Lower leg skin (tissue), 4 donors: Measurements from ENCODE around the gene KICS2. TPM values are rescaled to one million over a fixed set of nuclear protein-coding genes. Genes with fewer than 3 reads are reported as not detected.

Experiments
- DNase-seq, 2 donors: peaks; one replicate each; pipeline ENCODE4 v3.0.0-alpha.2; 2019; ENCODE audit warnings: low spot score in 2 of 2
- H3K4me3 ChIP-seq: fragments of 200-600 bp; sonication (generic); 2 replicates; pipeline ENCODE4 v1.5.1; 2017; ENCODE audit warnings: mild to moderate bottlenecking, low read depth; ENCODE audit not compliant: poor library complexity, severe bottlenecking
- POLR2A ChIP-seq, 2 donors: fragments of 450-650 bp; IDR thresholded peaks; one replicate each; pipeline ENCODE4 v1.6.1; 2016 to 2017; ENCODE audit warnings: antibody characterized with exemption in 2 of 2, mild to moderate bottlenecking in 1 of 2, moderate library complexity in 1 of 2
- WGBS, 2 donors: methylation state at CpG; one replicate each; pipeline ENCODE4 v1.1.5; 2018; 5-methylcytosine and 5-hydroxymethylcytosine counted together
- intact Hi-C: fragments of 100-400 bp; cut with DNase I; formaldehyde crosslinking; loops from one replicate; pipeline ENCODE4 v1.15.0; 2023; ENCODE audit warnings: low total_unique reads
- total RNA-seq, 4 donors: library from RNA; depleted of rRNA; stranded (reverse); fragments of >200 nt; gene quantifications; one replicate each; pipeline ENCODE4 v1.1.0, GENCODE V29; 2016
- TF ChIP-seq, protein P1 (sequence below), 3 donors: fragments of 450-650 bp; IDR thresholded peaks; one replicate each; pipeline ENCODE4 v1.5.1; 2016; ENCODE audit warnings: antibody characterized with exemption in 3 of 3, mild to moderate bottlenecking in 3 of 3, moderate library complexity in 2 of 3

Gene KICS2
- total RNA-seq, 4 donors from 2014 or later, result 10.1 to 24.6 (median 16.4) TPM

DNA sequence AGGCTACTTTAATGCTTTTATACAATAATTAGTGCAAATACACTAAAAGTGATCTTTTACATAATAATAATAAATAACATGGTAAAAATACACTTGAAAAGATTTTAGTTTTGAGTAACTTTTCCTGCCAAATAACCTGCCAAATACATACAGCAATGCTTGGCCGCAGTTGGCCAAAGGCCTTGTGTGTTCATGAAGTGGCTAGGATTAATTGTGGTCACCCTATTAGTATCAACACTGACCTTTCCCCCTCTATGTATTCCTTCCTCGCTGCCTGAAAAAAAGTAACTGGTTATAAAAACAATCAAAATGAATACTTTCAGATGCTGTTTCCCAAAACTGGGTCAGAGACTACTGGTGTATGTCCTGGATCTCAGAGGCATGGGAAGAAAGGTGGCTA lies 34.3 kb downstream of the KICS2 start:
- TF ChIP-seq POLR2A (IDR thresholded peaks at IDR 0.05), result no peak
- TF ChIP-seq, protein P1, sequence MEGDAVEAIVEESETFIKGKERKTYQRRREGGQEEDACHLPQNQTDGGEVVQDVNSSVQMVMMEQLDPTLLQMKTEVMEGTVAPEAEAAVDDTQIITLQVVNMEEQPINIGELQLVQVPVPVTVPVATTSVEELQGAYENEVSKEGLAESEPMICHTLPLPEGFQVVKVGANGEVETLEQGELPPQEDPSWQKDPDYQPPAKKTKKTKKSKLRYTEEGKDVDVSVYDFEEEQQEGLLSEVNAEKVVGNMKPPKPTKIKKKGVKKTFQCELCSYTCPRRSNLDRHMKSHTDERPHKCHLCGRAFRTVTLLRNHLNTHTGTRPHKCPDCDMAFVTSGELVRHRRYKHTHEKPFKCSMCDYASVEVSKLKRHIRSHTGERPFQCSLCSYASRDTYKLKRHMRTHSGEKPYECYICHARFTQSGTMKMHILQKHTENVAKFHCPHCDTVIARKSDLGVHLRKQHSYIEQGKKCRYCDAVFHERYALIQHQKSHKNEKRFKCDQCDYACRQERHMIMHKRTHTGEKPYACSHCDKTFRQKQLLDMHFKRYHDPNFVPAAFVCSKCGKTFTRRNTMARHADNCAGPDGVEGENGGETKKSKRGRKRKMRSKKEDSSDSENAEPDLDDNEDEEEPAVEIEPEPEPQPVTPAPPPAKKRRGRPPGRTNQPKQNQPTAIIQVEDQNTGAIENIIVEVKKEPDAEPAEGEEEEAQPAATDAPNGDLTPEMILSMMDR (IDR thresholded peaks at IDR 0.05), result no peak
- WGBS, 2 donors, result 83 to 94% methylated on average over 2 of the region's 2 CpGs
- H3K4me3 ChIP-seq, result no peak overlapping the region
- intact Hi-C loops, result no loop called here
- DNase-seq, result no peak

DNA sequence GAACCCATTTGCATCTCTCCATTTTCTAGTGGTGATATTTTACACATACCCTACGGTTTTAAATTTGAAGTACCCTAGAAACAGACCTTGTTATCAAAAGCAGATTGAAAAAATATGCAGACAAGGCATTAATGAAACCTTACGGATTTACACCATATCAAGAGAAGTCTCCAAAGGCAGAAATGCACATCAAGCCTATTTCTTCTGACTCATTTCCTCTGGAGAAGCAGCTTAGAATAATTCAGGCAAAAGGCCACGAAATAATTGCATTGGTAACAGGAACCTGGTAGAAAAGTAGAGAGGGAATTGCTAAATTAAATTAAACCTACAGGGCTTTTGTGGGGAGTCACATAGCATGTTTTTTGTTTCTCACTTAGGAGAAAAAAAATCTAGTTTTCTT lies 34.7 kb downstream of the KICS2 start:
- no peak overlapping the region for H3K4me3 ChIP-seq
- WGBS, 2 donors, result 54 to 59% methylated on average over 3 of the region's 3 CpGs
- intact Hi-C loops, result no loop called here
- TF ChIP-seq, protein P1 (IDR thresholded peaks at IDR 0.05), result no peak
- TF ChIP-seq POLR2A (IDR thresholded peaks at IDR 0.05), result no peak
- no peak for DNase-seq

DNA sequence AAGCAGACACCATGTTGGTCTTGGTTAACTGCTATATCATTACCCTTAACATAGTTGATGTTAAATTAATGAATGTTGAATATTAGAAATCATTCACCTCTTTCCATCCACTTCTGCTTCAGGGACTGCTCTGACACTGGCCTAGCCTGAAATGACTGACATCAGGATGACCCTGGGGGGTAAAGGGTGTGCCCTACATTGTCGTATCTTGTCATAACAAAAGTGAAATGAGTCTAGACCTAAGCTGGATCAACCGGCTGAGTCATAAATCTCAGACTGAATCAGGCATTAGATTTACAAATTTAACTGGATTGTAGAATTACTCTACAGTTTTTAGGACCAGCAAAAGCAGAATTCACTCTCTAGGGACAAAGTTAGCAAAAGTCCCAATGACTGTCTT lies 35.3 kb downstream of the KICS2 start:
- no peak for DNase-seq
- 47 to 52% methylated on average over 2 of the region's 2 CpGs for WGBS, 2 donors
- no peak overlapping the region for H3K4me3 ChIP-seq
- intact Hi-C loops, result no loop called here
- no peak for TF ChIP-seq POLR2A (IDR thresholded peaks at IDR 0.05)
- TF ChIP-seq, protein P1 (IDR thresholded peaks at IDR 0.05), result no peak

DNA sequence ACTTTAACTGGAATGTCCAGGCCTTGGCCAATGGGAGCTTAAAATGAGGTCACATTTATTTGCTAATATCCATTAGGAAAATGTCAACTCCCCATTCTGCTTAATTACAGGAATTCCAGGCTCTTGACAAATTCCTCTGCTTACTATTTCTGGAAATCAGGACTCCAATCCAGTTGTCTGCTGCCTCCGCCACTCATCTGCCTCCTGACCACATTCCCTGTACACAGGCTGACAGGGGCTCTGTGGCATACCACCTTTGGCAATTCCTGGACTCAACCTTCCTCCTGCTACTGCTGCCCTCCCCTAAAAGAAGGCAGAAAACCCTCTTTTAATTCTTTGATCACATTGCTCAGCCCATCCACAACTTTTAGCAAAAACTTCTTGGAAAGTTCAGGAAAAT lies 37.9 kb downstream of the KICS2 start:
- intact Hi-C loops, result loop anchor here (5.0 kb wide), 1 partner anchor 342 kb away; the partner anchor contains the start of gene SRGAP1
- H3K4me3 ChIP-seq, result no peak overlapping the region
- no peak for DNase-seq
- 94 to 100% methylated on average over 1 of the region's 1 CpG for WGBS, 2 donors
- no peak for TF ChIP-seq POLR2A (IDR thresholded peaks at IDR 0.05)
- TF ChIP-seq, protein P1 (IDR thresholded peaks at IDR 0.05), result no peak

DNA sequence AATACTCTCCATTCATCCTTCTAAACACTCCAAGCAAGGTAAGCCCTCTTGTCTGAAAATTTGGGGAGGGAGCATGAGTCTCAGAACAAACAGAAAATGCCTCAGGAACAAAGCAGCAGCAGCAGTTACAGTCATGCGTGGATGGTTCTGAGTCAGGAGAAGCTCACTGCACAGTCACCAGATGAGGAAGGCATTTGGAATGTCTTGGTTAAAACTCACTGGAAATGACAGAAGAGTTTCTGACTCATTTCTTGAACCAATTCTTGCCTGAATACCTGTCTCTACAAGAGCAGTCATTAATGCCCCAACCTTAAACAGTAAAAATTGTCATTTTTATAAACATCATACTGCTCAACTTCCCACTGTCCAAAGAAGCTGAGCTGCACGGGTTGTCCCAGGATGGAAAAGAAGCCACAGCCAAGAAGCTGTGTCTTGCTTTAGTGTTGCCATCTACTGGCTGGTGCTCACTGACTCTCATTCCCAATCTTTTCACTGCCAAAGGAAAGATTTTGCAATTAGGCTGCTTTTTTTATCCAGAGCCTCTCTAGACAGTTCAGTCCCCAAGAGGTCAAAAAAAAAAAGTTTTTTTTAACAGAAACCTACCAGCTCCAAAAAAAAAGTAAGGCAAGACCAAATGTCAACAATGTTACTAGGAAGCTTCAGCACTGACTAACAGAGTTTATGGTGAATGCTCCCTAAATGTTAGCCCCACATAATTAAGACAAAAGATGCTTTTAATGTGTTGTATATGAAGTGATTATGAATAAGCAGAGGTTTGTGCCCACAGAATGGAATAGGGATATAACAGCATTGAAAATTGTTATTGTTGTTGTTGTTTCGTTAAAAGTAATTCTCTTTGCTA lies 40.4 kb downstream of the KICS2 start:
- 27 to 38% methylated on average over 3 of the region's 3 CpGs for WGBS, 2 donors
- TF ChIP-seq, protein P1 (IDR thresholded peaks at IDR 0.05), result no peak
- no peak for TF ChIP-seq POLR2A (IDR thresholded peaks at IDR 0.05)
- DNase-seq, result peak in 1 of 2 donors; percentile 47
- H3K4me3 ChIP-seq, result no peak overlapping the region
- intact Hi-C loops, result loop anchor here (5.0 kb wide), 1 partner anchor 339 kb away; the partner anchor contains the start of gene SRGAP1
